OCI-LY1 (cell line): ENCODE results near the gene COMMD4.

Source experiments
- H2AFZ ChIP-seq: fragments of 200-600 bp; sonication (generic), shearing (Covaris generic); 2 replicates; pipeline ENCODE4 v1.6.0; 2014; ENCODE audit warnings: antibody characterized with exemption, mild to moderate bottlenecking, low read length
- H3F3A ChIP-seq: fragments of 200-600 bp; sonication (generic), shearing (Covaris generic); 2 replicates; pipeline ENCODE4 v1.6.0; 2014; ENCODE audit warnings: mild to moderate bottlenecking, antibody characterized with exemption, low read length, moderate library complexity; ENCODE audit not compliant: insufficient read depth
- H3K27ac ChIP-seq: fragments of 200-600 bp; sonication (generic); 2 replicates; pipeline ENCODE4 v1.5.1; 2014; ENCODE audit warnings: low read length, mixed run types, mild to moderate bottlenecking, low read depth; ENCODE audit not compliant: poor library complexity, severe bottlenecking
- H3K27me3 ChIP-seq: fragments of 200-600 bp; sonication (generic); 2 replicates; pipeline ENCODE4 v1.6.0; 2014; ENCODE audit warnings: antibody characterized with exemption, mild to moderate bottlenecking, low read length, moderate library complexity; ENCODE audit not compliant: insufficient read depth
- H3K36me3 ChIP-seq: fragments of 200-600 bp; sonication (generic); 2 replicates; pipeline ENCODE4 v1.6.1; 2014; ENCODE audit warnings: mild to moderate bottlenecking, antibody characterized with exemption, low read length, moderate library complexity, mixed read lengths; ENCODE audit not compliant: insufficient read depth
- H3K4me1 ChIP-seq: fragments of 200-600 bp; sonication (generic); 2 replicates; pipeline ENCODE4 v1.5.1; 2014; ENCODE audit warnings: mild to moderate bottlenecking, low read length, moderate library complexity; ENCODE audit not compliant: insufficient read depth, severe bottlenecking
- H3K4me2 ChIP-seq: fragments of 200-600 bp; sonication (generic), shearing (Covaris generic); 2 replicates; pipeline ENCODE4 v1.6.1; 2014; ENCODE audit warnings: low read length
- H3K4me3 ChIP-seq: fragments of 200-600 bp; sonication (generic); 2 replicates; pipeline ENCODE4 v1.5.1; 2014; ENCODE audit warnings: low read length, low read depth, mild to moderate bottlenecking, mixed read lengths; ENCODE audit not compliant: poor library complexity, severe bottlenecking
- H3K79me2 ChIP-seq: fragments of 200-600 bp; shearing (Covaris generic); 2 replicates; pipeline ENCODE4 v1.6.1; 2016; ENCODE audit warnings: mixed run types, low read length, mixed read lengths; ENCODE audit not compliant: insufficient read depth
- H3K9ac ChIP-seq: fragments of 200-600 bp; sonication (generic), shearing (Covaris generic); 2 replicates; pipeline ENCODE4 v1.6.1; 2014; ENCODE audit warnings: mild to moderate bottlenecking, low read length, mixed read lengths
- H3K9me2 ChIP-seq: fragments of 200-600 bp; sonication (generic), shearing (Covaris generic); 2 replicates; pipeline ENCODE4 v1.6.1; 2014; ENCODE audit warnings: low read depth, mild to moderate bottlenecking, low read length, mixed read lengths
- H3K9me3 ChIP-seq: fragments of 200-600 bp; shearing (Covaris generic); 2 replicates; pipeline ENCODE4 v1.6.1; 2014; ENCODE audit warnings: low read length, mixed read lengths
- H4K20me1 ChIP-seq: fragments of 200-600 bp; sonication (generic), shearing (Covaris generic); 2 replicates; pipeline ENCODE4 v1.6.0; 2016; ENCODE audit warnings: mild to moderate bottlenecking, low read length; ENCODE audit not compliant: insufficient read depth
- EZH2 ChIP-seq: fragments of 200-600 bp; sonication (generic), shearing (Covaris generic); IDR thresholded peaks from 2 replicates; pipeline ENCODE4 v1.8.0; 2017; ENCODE audit warnings: borderline replicate concordance, mixed run types, mild to moderate bottlenecking, antibody characterized with exemption, low read length, moderate library complexity, mixed read lengths
- TF ChIP-seq, protein P1 (sequence below): fragments of 200-600 bp; sonication (generic), shearing (Covaris generic); IDR thresholded peaks from 2 replicates; pipeline ENCODE4 v1.5.1; 2017; ENCODE audit warnings: mild to moderate bottlenecking, antibody characterized with exemption, low read length, moderate library complexity, mixed read lengths

The COMMD4 gene

GRCh38 chr15:75321711-75322110 is 14.2 kb upstream of the COMMD4 start:
- H3K9me3 ChIP-seq = no peaks in the 10 kb centered on the region
- H4K20me1 ChIP-seq = no peaks in the 10 kb centered on the region
- no peak overlapping the region for H3K9ac ChIP-seq
- H3K79me2 ChIP-seq = no peaks in the 10 kb centered on the region
- TF ChIP-seq, protein P1, sequence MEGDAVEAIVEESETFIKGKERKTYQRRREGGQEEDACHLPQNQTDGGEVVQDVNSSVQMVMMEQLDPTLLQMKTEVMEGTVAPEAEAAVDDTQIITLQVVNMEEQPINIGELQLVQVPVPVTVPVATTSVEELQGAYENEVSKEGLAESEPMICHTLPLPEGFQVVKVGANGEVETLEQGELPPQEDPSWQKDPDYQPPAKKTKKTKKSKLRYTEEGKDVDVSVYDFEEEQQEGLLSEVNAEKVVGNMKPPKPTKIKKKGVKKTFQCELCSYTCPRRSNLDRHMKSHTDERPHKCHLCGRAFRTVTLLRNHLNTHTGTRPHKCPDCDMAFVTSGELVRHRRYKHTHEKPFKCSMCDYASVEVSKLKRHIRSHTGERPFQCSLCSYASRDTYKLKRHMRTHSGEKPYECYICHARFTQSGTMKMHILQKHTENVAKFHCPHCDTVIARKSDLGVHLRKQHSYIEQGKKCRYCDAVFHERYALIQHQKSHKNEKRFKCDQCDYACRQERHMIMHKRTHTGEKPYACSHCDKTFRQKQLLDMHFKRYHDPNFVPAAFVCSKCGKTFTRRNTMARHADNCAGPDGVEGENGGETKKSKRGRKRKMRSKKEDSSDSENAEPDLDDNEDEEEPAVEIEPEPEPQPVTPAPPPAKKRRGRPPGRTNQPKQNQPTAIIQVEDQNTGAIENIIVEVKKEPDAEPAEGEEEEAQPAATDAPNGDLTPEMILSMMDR = no peak
- no peak for TF ChIP-seq EZH2
- H3K27ac ChIP-seq = no peak overlapping the region
- no peak overlapping the region for H3K4me2 ChIP-seq
- no peaks in the 10 kb centered on the region for H3K4me1 ChIP-seq
- no peaks in the 10 kb centered on the region for H3K36me3 ChIP-seq
- H3K4me3 ChIP-seq = no peak overlapping the region
- no peaks in the 10 kb centered on the region for H3K9me2 ChIP-seq
- H2AFZ ChIP-seq = no peak overlapping the region
- no peaks in the 10 kb centered on the region for H3F3A ChIP-seq
- H3K27me3 ChIP-seq = no peaks in the 10 kb centered on the region

DNA sequence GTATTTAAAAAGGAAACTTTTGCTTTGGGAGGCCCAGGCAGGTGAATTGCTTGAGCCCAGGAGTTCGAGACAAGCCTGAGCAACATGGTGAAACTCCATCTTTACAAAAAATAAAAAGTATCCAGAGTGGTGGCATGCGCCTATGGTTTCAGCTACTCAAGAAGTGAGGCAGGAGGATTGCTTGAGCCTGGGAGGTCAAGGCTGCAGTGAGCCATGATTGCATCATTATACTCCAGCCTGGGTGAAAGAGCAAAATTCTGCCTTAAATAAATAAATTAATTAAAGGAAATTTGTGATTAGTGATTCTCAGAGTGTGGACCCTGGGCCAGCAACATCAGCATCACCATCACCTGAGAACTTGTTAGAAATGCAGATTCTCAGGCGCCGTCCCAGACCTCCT is 9.9 kb upstream of the COMMD4 start:
- H3K79me2 ChIP-seq = no peaks in the 10 kb centered on the region
- no peak overlapping the region for H3K4me3 ChIP-seq
- TF ChIP-seq, protein P1 = no peak
- no peak for TF ChIP-seq EZH2
- no peaks in the 10 kb centered on the region for H4K20me1 ChIP-seq
- no peak overlapping the region for H2AFZ ChIP-seq
- no peaks in the 10 kb centered on the region for H3K9me3 ChIP-seq
- no peaks in the 10 kb centered on the region for H3F3A ChIP-seq
- no peak overlapping the region for H3K9ac ChIP-seq
- 0 out of 2 replicates have a peak, but pooled peaks cover 3% of the 10 kb centered on the region for H3K27me3 ChIP-seq
- H3K4me2 ChIP-seq = no peak overlapping the region
- H3K27ac ChIP-seq = no peak overlapping the region
- no peaks in the 10 kb centered on the region for H3K36me3 ChIP-seq
- no peaks in the 10 kb centered on the region for H3K4me1 ChIP-seq
- no peaks in the 10 kb centered on the region for H3K9me2 ChIP-seq

- H3K36me3 ChIP-seq = no peaks in the 10 kb centered on the region
- no peaks in the 10 kb centered on the region for H3K9me3 ChIP-seq
- no peak overlapping the region for H3K9ac ChIP-seq
- no peaks in the 10 kb centered on the region for H3K4me1 ChIP-seq
- no peak overlapping the region for H2AFZ ChIP-seq
- H3K27ac ChIP-seq = no peak overlapping the region
- no peaks in the 10 kb centered on the region for H3K79me2 ChIP-seq
- H4K20me1 ChIP-seq = no peaks in the 10 kb centered on the region
- H3K4me3 ChIP-seq = no peak overlapping the region
- H3F3A ChIP-seq = no peaks in the 10 kb centered on the region
- H3K4me2 ChIP-seq = no peak overlapping the region
- 0 out of 2 replicates have a peak, but pooled peaks cover 3% of the 10 kb centered on the region for H3K27me3 ChIP-seq
- H3K9me2 ChIP-seq = no peaks in the 10 kb centered on the region
- TF ChIP-seq, protein P1 = no peak
- no peak for TF ChIP-seq EZH2
Observed at GRCh38 chr15:75327005-75327404, 8.9 kb upstream of the COMMD4 start.
